ENCODE results near the gene DHX34.
"Not testable (repeated sequence)": the region's sequence is repeated elsewhere in the genome, so short reads cannot be mapped to it uniquely, and the experiment has no call there.

DHX34 gene

GRCh38 chr19:47331931-47332547 lies 17.1 kb upstream of the DHX34 start, which contains the start of gene C5AR2:
TSS of gene C5AR2 (plus strand) at chr19:47332175. CDS start at chr19:47340800, 8,625 bp downstream.
- no peak for DNase-seq

- not testable (repeated sequence) for DNase-seq
Measured at GRCh38 chr19:47336765-47337718, 12.1 kb upstream of the DHX34 start.

GRCh38 chr19:47339196-47339880 lies 9.8 kb upstream of the DHX34 start:
- no peak for DNase-seq

- no peak for DNase-seq
Measured at GRCh38 chr19:47340477-47341208, 8.5 kb upstream of the DHX34 start.

GRCh38 chr19:47341734-47342133 lies 7.4 kb upstream of the DHX34 start:
- DNase-seq = no peak

GRCh38 chr19:47343194-47343802 lies 5.8 kb upstream of the DHX34 start:
- DNase-seq = no peak

- no peak for DNase-seq
Measured at GRCh38 chr19:47344425-47344824, 4.7 kb upstream of the DHX34 start.

GRCh38 chr19:47346024-47346423 lies 3.1 kb upstream of the DHX34 start:
- not testable (repeated sequence) for DNase-seq

GRCh38 chr19:47350630-47351029 lies 1.5 kb downstream of the DHX34 start:
- DNase-seq = no peak

- DNase-seq = no peak
Measured at GRCh38 chr19:47351548-47351947, 2.4 kb downstream of the DHX34 start.

- DNase-seq = no peak
Measured at GRCh38 chr19:47352095-47352494, 3.0 kb downstream of the DHX34 start.

- DNase-seq = peak; percentile 33
Measured at GRCh38 chr19:47353307-47353712, 4.2 kb downstream of the DHX34 start.

GRCh38 chr19:47356900-47357299 lies 7.8 kb downstream of the DHX34 start:
- no peak for DNase-seq

- DNase-seq = no peak
Measured at GRCh38 chr19:47357788-47358680, 8.9 kb downstream of the DHX34 start.

- no peak for DNase-seq
Measured at GRCh38 chr19:47358936-47359335, 9.8 kb downstream of the DHX34 start.

GRCh38 chr19:47362321-47362720 lies 13.2 kb downstream of the DHX34 start:
- DNase-seq = no peak

GRCh38 chr19:47363758-47364531 lies 14.8 kb downstream of the DHX34 start:
- DNase-seq = no peak

- DNase-seq = not testable (repeated sequence)
Measured at GRCh38 chr19:47365455-47365854, 16.3 kb downstream of the DHX34 start.

GRCh38 chr19:47370045-47370611 lies 21.0 kb downstream of the DHX34 start:
- no peak for DNase-seq

- DNase-seq = no peak
Measured at GRCh38 chr19:47371261-47371660, 22.1 kb downstream of the DHX34 start.

Data from SHP77 treated with DMSO at 0.1 percent for 48 hours (cell line).